Gastrocnemius medialis (tissue), 4 donors: ENCODE measurements around the gene CYTH2.
"Not testable (repeated sequence)": the region's sequence is repeated elsewhere in the genome, so short reads cannot be mapped to it uniquely, and the experiment has no call there.

ENCODE experiments used
- CTCF ChIP-seq, 5 experiments: fragments of 450-650 bp in 3 of 5; fragments of 200-600 bp in 2 of 5; sonication (generic) in 2 of 5; IDR thresholded peaks in 4 of 5; conservative IDR thresholded peaks in 1 of 5; 1 replicate in 4 of 5; 2 replicates in 1 of 5; pipeline ENCODE4 v1.5.1; 2016 to 2019; ENCODE audit warnings: antibody characterized with exemption in 5 of 5, mild to moderate bottlenecking in 3 of 5, moderate library complexity in 3 of 5
- POLR2A ChIP-seq, 2 donors: fragments of 450-650 bp; IDR thresholded peaks; one replicate each; pipeline ENCODE4 v1.6.1; 2017; ENCODE audit warnings: antibody characterized with exemption in 2 of 2, mild to moderate bottlenecking in 2 of 2, moderate library complexity in 2 of 2

- TF ChIP-seq POLR2A (IDR thresholded peaks at IDR 0.05); CTCF (IDR thresholded peaks at IDR 0.05 in 4 of 5, conservative IDR thresholded peaks at IDR 0.05 in 1 of 5): not testable (repeated sequence)
Measured at GRCh38 chr19:48488478-48488877, 19.3 kb downstream of the CYTH2 start.
